Hematopoietic multipotent progenitor cell (in vitro differentiated cells): ENCODE data around the gene TRIM8. TPM values are rescaled to one million over a fixed set of nuclear protein-coding genes. Genes with fewer than 3 reads are reported as not detected.
A peak's percentile ranks its signal among the peaks of the same experiment; 100 is the strongest.

Experiments
- DNase-seq, 3 donors: peaks; one replicate each; pipeline ENCODE4 v3.0.0-alpha.2; 2011 to 2015; ENCODE audit warnings: low read depth in 2 of 3, low spot score in 2 of 3
- total RNA-seq: library from RNA; depleted of rRNA; stranded (reverse); fragments of >200 nt; gene quantifications from one replicate; pipeline ENCODE4 v1.2.3, GENCODE V29; 2012

Gene TRIM8
- total RNA-seq: 65.7 TPM

GRCh38 chr10:102644066-102644645, at the start of gene TRIM8:
TSS of gene TRIM8 (plus strand) at chr10:102644479. CDS start at chr10:102644618, 139 bp downstream.
- peak in 2 of 3 donors; percentile 37 to 49 for DNase-seq

- DNase-seq: no peak
Observed at GRCh38 chr10:102595293-102595692, 49.0 kb upstream of the TRIM8 start.

GRCh38 chr10:102595897-102596296, 48.4 kb upstream of the TRIM8 start:
- DNase-seq: no peak

- DNase-seq: peak in 1 of 3 donors; percentile 54
Observed at GRCh38 chr10:102596506-102596971, 47.7 kb upstream of the TRIM8 start.

- DNase-seq: no peak
Observed at GRCh38 chr10:102597131-102597991, 46.9 kb upstream of the TRIM8 start.

GRCh38 chr10:102598243-102598642, 46.0 kb upstream of the TRIM8 start:
- DNase-seq: no peak

- peak in 2 of 3 donors; percentile 80 to 87 for DNase-seq
Observed at GRCh38 chr10:102599565-102600327, 44.5 kb upstream of the TRIM8 start.

GRCh38 chr10:102600816-102601215, 43.5 kb upstream of the TRIM8 start:
- DNase-seq: no peak

GRCh38 chr10:102601639-102602038, 42.6 kb upstream of the TRIM8 start:
- DNase-seq: no peak

GRCh38 chr10:102602272-102603045, 41.8 kb upstream of the TRIM8 start:
- no peak for DNase-seq

GRCh38 chr10:102603946-102604345, 40.3 kb upstream of the TRIM8 start:
- DNase-seq: peak in 2 of 3 donors; percentile 78 to 83

- peak in 1 of 3 donors; percentile 73 for DNase-seq
Observed at GRCh38 chr10:102604439-102604841, 39.8 kb upstream of the TRIM8 start.

GRCh38 chr10:102605712-102606111, 38.6 kb upstream of the TRIM8 start:
- DNase-seq: no peak

GRCh38 chr10:102608487-102608886, 35.8 kb upstream of the TRIM8 start:
- no peak for DNase-seq

- DNase-seq: no peak
Observed at GRCh38 chr10:102610441-102610887, 33.8 kb upstream of the TRIM8 start.

- DNase-seq: no peak
Observed at GRCh38 chr10:102611514-102612087, 32.7 kb upstream of the TRIM8 start.

GRCh38 chr10:102612964-102613275, 31.4 kb upstream of the TRIM8 start:
- DNase-seq: peak; percentile 44 to 74 (median 72)

GRCh38 chr10:102613286-102613685, 31.0 kb upstream of the TRIM8 start:
- DNase-seq: peak in 1 of 3 donors; percentile 19

- DNase-seq: no peak
Observed at GRCh38 chr10:102613785-102614184, 30.5 kb upstream of the TRIM8 start.

- no peak for DNase-seq
Observed at GRCh38 chr10:102614888-102615287, 29.4 kb upstream of the TRIM8 start.
